Uterus (tissue), 2 donors: ENCODE data around the gene SP3.

Experiments used
- POLR2A ChIP-seq, 2 donors: fragments of 450-650 bp; IDR thresholded peaks; one replicate each; pipeline ENCODE4 v1.6.1; 2016; ENCODE audit warnings: antibody characterized with exemption in 2 of 2, mild to moderate bottlenecking in 1 of 2, moderate library complexity in 1 of 2
- TF ChIP-seq, protein P1 (sequence below), 4 experiments: fragments of 200-600 bp in 2 of 4; fragments of 450-650 bp in 2 of 4; sonication (generic) in 2 of 4; IDR thresholded peaks; one replicate each; pipeline ENCODE4 v1.5.1; 2016 to 2019; ENCODE audit warnings: antibody characterized with exemption in 4 of 4, mild to moderate bottlenecking in 2 of 4, moderate library complexity in 1 of 4

DNA sequence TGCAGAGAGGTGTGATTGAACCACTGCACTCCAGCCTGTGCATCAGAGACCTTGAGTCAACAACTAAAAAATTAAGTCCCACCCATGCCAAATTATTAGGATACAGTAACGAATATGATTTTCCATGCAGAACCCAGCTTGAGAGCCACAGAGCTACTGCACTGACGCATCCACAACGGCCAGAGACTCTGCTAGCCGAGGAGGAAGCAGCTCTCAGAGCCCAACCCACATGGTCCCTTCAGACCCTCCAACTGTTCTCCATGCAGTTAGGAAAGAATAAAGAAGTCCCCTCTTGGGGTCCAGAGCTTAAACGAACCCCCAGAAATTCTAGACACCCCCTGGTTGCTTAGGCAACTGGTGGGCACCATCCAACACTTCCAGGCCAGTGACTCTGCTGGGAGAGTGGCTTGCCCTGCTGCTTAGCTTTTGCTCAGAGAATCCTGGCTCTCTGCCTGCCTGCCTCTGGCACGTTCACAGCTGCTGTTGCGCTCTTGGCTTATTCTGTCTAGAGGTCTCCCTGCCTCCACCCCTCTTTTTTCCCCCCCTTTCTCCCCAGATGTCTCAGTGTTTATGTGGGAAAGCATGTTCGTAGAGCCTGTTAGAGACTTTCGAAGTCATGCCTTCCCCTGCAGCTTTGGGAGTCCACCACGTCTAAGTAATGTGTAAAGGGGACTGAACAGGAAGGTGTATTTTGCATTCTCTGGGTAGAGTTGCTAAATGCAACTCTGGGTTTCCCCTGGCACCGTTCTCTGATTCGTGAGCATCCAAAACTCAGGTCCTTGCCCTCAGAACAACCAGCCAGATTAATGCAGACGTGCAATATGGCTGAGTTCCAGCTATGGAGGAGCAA is 26.0 kb upstream of the SP3 start:
- no peak for TF ChIP-seq POLR2A (IDR thresholded peaks at IDR 0.05)
- TF ChIP-seq, protein P1, sequence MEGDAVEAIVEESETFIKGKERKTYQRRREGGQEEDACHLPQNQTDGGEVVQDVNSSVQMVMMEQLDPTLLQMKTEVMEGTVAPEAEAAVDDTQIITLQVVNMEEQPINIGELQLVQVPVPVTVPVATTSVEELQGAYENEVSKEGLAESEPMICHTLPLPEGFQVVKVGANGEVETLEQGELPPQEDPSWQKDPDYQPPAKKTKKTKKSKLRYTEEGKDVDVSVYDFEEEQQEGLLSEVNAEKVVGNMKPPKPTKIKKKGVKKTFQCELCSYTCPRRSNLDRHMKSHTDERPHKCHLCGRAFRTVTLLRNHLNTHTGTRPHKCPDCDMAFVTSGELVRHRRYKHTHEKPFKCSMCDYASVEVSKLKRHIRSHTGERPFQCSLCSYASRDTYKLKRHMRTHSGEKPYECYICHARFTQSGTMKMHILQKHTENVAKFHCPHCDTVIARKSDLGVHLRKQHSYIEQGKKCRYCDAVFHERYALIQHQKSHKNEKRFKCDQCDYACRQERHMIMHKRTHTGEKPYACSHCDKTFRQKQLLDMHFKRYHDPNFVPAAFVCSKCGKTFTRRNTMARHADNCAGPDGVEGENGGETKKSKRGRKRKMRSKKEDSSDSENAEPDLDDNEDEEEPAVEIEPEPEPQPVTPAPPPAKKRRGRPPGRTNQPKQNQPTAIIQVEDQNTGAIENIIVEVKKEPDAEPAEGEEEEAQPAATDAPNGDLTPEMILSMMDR (IDR thresholded peaks at IDR 0.05) = no peak
